HepG2 (cell line): ENCODE measurements around the gene PPP2R5D. TPM values are rescaled to one million over a fixed set of nuclear protein-coding genes. Genes with fewer than 3 reads are reported as not detected.

Experiments used
- DPF2 ChIP-seq: sonication (generic); formaldehyde crosslinking; IDR thresholded peaks from 2 replicates; pipeline ENCODE4 v1.4.0; 2020; ENCODE audit warnings: mild to moderate bottlenecking, low read depth, missing genetic modification reagents, borderline replicate concordance
- FLYWCH1 ChIP-seq: sonication (generic); formaldehyde crosslinking; IDR thresholded peaks from 2 replicates; pipeline ENCODE4 v1.8.1; 2023; ENCODE audit warnings: mild to moderate bottlenecking, missing genetic modification reagents
- HES4 ChIP-seq: sonication (generic); formaldehyde crosslinking; IDR thresholded peaks from 2 replicates; pipeline ENCODE4 v1.9.0; 2021; ENCODE audit warnings: mild to moderate bottlenecking, missing genetic modification reagents, borderline replicate concordance
- JUN ChIP-seq: sonication (generic); formaldehyde crosslinking; IDR thresholded peaks from 2 replicates; pipeline ENCODE4 v1.4.0; 2020; ENCODE audit warnings: mild to moderate bottlenecking, missing genetic modification reagents
- MEIS1 ChIP-seq: sonication (generic); formaldehyde crosslinking; IDR thresholded peaks from 2 replicates; pipeline ENCODE4 v1.9.0; 2021; ENCODE audit warnings: mild to moderate bottlenecking, missing genetic modification reagents, moderate library complexity, borderline replicate concordance
- SALL2 ChIP-seq: sonication (generic); formaldehyde crosslinking; IDR thresholded peaks from 2 replicates; pipeline ENCODE4 v1.8.1; 2023; ENCODE audit warnings: mild to moderate bottlenecking, missing genetic modification reagents, inconsistent platforms
- SMARCE1 ChIP-seq: fragments of 450-650 bp; IDR thresholded peaks from 2 replicates; pipeline ENCODE4 v1.6.1; 2017; ENCODE audit warnings: borderline replicate concordance
- SNAI1 ChIP-seq: sonication (generic); formaldehyde crosslinking; IDR thresholded peaks from 2 replicates; pipeline ENCODE4 v1.5.0; 2020; ENCODE audit warnings: mild to moderate bottlenecking, missing genetic modification reagents, borderline replicate concordance
- ZBTB38 ChIP-seq: sonication (generic); formaldehyde crosslinking; IDR thresholded peaks from 2 replicates; pipeline ENCODE4 v1.5.1; 2020; ENCODE audit warnings: mild to moderate bottlenecking, missing genetic modification reagents
- ZFP62 ChIP-seq: sonication (generic); formaldehyde crosslinking; IDR thresholded peaks from 2 replicates; pipeline ENCODE4 v1.4.0; 2020; ENCODE audit warnings: missing genetic modification reagents
- ZNF430 ChIP-seq: sonication (generic); formaldehyde crosslinking; IDR thresholded peaks from 2 replicates; pipeline ENCODE4 v1.9.0; 2021; ENCODE audit warnings: mild to moderate bottlenecking, missing genetic modification reagents
- ZNF563 ChIP-seq: sonication (generic); formaldehyde crosslinking; IDR thresholded peaks from 2 replicates; pipeline ENCODE4 v1.8.0; 2022; ENCODE audit warnings: mild to moderate bottlenecking, moderate library complexity, missing genetic modification reagents
- polyA plus RNA-seq, 8 experiments: library from polyadenylated mRNA; depleted of rRNA in 3 of 8; stranded (reverse) in 7 of 8; unstranded in 1 of 8; fragments of >200 nt; fragmentation: Illumina TruSeq in 4 of 8; extraction: Trizol in 4 of 8; gene quantifications; 2 replicates each; pipeline versions ENCODE4 v1.2.1 to v1.2.3, GENCODE V29; 2011 to 2016; ENCODE audit warnings: low read depth in 4 of 8, missing spikeins in 1 of 8, mixed read lengths in 1 of 8; ENCODE audit not compliant: insufficient read depth in 1 of 8
- total RNA-seq, 5 experiments: library from RNA; depleted of rRNA; stranded (reverse); fragments of >200 nt; fragmentation: Illumina TruSeq; extraction: Trizol; gene quantifications; 2 replicates each; pipeline ENCODE4 v1.2.3, GENCODE V29; 2016; ENCODE audit warnings: low read depth in 1 of 5
- TF ChIP-seq, protein P1 (sequence below): sonication (generic); formaldehyde crosslinking; IDR thresholded peaks from 2 replicates; pipeline ENCODE4 v1.8.0; 2023; ENCODE audit warnings: mild to moderate bottlenecking, missing genetic modification reagents
- TF ChIP-seq, protein P2 (sequence below): sonication (generic); formaldehyde crosslinking; IDR thresholded peaks from 2 replicates; pipeline ENCODE4 v1.4.0; 2020; ENCODE audit warnings: missing genetic modification reagents, borderline replicate concordance

PPP2R5D gene
- total and polyA plus RNA-seq, 2 of the 13 experiments (the other 11 are each of a cell fraction or from before 2014, with no cell fraction given) = 53.7 to 60.4 TPM

DNA sequence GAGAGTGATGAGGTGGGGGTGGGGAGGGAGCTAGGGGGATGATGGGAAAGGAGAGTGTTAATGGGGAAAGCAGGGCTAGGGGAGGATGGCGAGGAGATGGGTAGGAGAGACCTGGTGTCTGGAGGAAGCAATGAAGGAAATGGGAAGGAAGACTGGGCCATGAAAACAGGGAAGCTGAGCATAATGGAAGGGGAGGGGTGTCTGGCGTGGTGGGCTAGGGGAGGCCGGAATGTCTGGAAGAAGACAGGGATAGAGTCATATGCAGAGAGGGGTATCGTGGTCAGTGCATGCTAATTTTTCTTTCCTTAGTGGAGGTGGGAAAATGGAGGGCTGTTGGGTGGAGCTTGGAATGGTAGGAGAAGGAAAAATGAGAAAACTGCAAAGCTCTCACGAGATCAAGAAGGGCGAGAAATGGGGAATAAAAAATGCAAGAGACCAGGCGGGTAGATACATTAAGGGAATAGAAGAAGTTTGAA is 30.1 kb downstream of the PPP2R5D start (continued):
- no peak for TF ChIP-seq FLYWCH1 (CRISPR knock-in tag)
- TF ChIP-seq, protein P1, sequence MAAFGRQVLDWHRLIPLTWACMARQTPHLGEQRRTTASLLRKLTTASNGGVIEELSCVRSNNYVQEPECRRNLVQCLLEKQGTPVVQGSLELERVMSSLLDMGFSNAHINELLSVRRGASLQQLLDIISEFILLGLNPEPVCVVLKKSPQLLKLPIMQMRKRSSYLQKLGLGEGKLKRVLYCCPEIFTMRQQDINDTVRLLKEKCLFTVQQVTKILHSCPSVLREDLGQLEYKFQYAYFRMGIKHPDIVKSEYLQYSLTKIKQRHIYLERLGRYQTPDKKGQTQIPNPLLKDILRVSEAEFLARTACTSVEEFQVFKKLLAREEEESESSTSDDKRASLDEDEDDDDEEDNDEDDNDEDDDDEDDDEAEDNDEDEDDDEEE (CRISPR knock-in tag) = 0 out of 2 replicates have a peak, but pooled peaks have one; percentile 12
- 0 out of 2 replicates have a peak, but pooled peaks have one; percentile 1 for TF ChIP-seq SALL2
- no peak for TF ChIP-seq DPF2 (CRISPR knock-in tag)
- TF ChIP-seq, protein P2, sequence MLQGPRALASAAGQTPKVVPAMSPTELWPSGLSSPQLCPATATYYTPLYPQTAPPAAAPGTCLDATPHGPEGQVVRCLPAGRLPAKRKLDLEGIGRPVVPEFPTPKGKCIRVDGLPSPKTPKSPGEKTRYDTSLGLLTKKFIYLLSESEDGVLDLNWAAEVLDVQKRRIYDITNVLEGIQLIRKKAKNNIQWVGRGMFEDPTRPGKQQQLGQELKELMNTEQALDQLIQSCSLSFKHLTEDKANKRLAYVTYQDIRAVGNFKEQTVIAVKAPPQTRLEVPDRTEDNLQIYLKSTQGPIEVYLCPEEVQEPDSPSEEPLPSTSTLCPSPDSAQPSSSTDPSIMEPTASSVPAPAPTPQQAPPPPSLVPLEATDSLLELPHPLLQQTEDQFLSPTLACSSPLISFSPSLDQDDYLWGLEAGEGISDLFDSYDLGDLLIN (CRISPR knock-in tag) = no peak
- 0 out of 2 replicates have a peak, but pooled peaks have one; percentile 25 for TF ChIP-seq HES4 (CRISPR knock-in tag)
- 0 out of 2 replicates have a peak, but pooled peaks have one; percentile 8 for TF ChIP-seq JUN
- 0 out of 2 replicates have a peak, but pooled peaks have one; percentile 12 for TF ChIP-seq MEIS1 (CRISPR knock-in tag)
- no peak for TF ChIP-seq ZBTB38 (CRISPR knock-in tag)
- TF ChIP-seq ZNF430 (CRISPR knock-in tag) = 0 out of 2 replicates have a peak, but pooled peaks have one; percentile 13
- no peak for TF ChIP-seq SNAI1 (CRISPR knock-in tag)
- TF ChIP-seq ZNF563 (CRISPR knock-in tag) = peak; percentile 27; the same call in 1 of the 2 replicates
- no peak for TF ChIP-seq ZFP62 (CRISPR knock-in tag)
- no peak for TF ChIP-seq SMARCE1
